NCI-H69 (cell line): ENCODE measurements around the gene TRABD2B.

Experiments used
- DNase-seq: peaks from one replicate; lab custom pipeline; 2025; lab: John Stamatoyannopoulos, UW

TRABD2B gene

DNA sequence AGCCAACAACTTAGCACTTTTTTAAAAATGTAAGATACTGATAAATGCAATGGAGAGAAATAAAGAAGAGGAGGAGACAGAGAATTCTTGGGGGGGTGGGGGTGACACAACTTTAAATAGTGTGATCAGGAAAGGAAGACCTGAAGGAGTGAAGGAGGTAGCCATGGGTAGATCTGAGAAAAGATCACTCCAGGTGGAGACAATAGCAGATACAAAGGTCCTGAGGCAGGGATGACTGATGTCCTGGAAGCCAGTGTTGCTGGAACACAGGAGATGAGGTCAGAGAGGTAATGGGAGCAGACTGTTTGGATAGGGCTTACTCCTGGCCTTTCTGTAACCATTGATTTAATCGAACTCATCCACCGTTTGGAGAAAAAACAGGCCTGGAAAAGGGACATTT, 24.6 kb upstream of the TRABD2B start:
- DNase-seq = no peak

- DNase-seq = peak; percentile 5
Observed at GRCh38 chr1:48019714-48020315, 22.6 kb upstream of the TRABD2B start.

- no peak for DNase-seq
Observed at GRCh38 chr1:48018799-48019198, 21.6 kb upstream of the TRABD2B start.

DNA sequence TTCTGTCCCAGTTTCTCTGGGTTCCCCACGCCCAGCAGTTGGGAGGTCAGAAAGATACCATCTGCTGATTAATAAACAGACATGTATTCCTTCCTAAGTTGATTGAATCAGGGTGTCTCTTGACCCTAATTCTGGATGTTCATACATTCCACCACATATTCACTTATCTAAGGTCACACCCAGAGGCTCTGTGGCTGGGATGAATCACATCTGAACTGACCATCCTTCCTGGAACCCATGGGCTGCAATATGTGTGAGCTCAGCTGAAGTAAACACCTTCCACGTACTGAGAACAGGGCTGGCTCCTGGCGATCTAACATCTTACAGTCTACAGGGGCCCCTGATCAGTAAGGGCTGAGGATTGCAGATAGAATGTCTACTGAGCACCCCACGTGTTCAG, 20.5 kb upstream of the TRABD2B start:
- DNase-seq = no peak

DNA sequence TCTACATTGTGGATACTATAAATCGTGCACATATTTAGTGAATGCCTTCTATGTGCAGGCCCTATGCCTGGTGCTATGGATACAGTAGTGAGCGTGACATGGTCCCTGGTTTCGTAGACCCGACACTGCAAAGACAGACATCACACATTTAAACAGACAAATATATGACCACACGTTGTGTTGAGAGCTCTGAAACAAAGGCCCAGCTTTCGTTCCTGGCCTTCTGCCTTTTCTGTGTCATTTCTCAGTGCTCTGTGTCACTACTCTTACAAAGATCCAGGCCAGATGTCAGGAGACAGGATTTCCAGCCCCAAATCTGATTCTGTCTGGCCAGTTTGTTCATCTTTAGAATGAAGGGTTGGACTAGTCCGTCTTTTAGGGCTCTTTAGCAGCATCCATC, 19.3 kb upstream of the TRABD2B start:
- no peak for DNase-seq

GRCh38 chr1:48013270-48013669, 16.1 kb upstream of the TRABD2B start:
- DNase-seq = no peak

- DNase-seq = no peak
Observed at GRCh38 chr1:48007047-48007446, 9.9 kb upstream of the TRABD2B start.

DNA sequence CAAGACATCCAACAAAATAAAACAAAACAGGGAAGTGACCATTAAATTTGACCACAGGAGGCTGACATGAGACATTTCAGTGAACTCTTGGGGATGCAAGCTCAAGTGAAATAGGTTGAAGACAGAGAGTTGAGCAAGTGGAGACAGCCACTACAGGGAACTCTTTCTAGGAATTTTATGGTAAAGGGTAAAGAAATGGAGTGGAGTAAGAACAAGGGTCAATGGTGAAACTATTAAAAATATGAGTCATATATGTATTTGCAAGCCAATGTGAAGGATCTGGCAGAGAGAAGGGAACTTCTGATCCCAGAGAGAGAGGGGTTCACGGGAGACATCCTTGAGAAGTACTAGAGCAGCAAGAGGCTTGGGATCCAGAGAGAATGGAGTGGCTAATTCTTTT, 9.1 kb upstream of the TRABD2B start:
- no peak for DNase-seq

- DNase-seq = no peak
Observed at GRCh38 chr1:48005253-48006117, 8.3 kb upstream of the TRABD2B start.

- DNase-seq = peak; percentile 93
Observed at GRCh38 chr1:48003741-48004531, 6.8 kb upstream of the TRABD2B start.

GRCh38 chr1:48002142-48002541, 5.0 kb upstream of the TRABD2B start:
- DNase-seq = peak; percentile 11

GRCh38 chr1:48001696-48002095, 4.5 kb upstream of the TRABD2B start:
- peak; percentile 12 for DNase-seq

- peak; percentile 64 for DNase-seq
Observed at GRCh38 chr1:48000883-48001282, 3.7 kb upstream of the TRABD2B start.

DNA sequence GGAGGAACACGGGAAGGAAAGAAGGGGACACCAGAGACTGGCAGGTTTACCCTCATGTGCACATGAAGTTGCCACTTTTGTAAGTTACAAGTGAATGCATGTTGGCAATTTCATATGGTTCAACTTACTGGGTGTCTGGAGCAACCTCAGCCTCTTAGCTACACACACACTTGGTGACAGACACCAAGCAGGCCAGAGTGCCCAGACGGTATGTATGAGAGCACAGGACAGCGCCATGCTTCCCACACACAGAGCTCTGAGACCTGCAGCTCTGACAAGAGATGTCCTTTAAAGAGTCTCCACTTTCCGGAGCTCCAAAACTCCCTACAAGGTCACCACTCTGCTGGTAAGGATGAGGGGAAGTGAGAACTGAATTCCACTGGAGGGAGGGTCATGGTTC, 1.9 kb upstream of the TRABD2B start:
- no peak for DNase-seq

GRCh38 chr1:47998396-47998990, 1.3 kb upstream of the TRABD2B start:
- DNase-seq = no peak

DNA sequence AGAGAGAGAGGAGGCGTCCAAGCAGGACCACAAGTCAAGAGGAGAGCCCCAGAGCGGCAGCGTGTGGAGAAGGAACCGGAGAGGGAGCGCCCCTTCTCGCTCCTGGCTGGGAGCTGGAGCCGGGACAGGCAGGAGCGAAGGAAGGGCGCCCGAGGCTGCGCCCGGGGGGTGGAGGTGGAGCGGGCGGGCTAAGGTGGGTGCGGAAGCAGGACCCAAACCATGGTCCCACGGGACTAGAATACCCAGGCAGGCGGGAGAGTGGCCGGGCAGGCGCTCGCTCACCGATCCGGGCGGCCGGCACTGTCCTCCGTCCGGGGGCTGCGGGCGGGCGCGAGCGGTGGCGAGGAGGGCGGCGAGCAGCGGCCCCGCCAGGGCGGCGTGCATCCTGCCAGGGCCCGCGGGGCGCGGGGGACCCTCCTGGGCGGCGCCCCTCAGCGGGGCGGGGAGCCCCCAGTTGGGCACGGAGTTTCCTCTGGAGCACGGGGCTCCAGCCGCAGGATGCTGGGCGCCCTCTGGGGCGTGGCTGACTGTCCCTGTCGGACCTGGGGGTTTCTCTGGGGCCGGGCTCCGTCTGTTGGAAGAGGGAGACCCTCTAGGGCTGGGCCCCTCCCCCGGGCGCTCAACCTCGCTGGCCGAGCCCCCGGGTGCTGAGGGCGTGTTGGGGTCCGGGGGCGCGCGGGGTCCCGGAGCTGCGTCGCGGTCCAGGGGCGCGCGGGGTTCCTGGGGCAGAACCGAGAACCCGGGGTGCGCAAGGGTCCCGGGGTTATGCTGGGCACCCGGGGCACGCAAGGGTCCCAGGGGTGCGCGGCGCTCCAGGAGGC, 569 bp downstream of the TRABD2B start:
- DNase-seq = peak; percentile 41

DNA sequence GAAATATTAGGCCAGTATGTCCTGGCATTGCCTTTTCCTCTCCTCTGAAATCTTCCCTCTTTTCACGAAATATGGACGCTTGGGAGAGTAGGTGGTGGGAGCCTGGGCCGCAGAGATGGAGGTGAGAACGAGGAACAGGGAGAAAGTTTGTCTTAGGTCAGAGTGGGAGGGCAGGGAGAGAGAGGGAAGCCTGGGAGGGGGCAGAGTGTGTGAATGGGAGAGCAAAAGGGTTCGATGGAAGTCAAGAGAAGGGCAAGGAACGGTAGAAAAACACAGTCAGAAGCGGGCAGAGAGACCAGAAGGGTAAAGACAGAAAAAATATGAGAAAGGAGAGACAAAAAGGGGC, 1.2 kb downstream of the TRABD2B start:
- DNase-seq = no peak

- DNase-seq = no peak
Observed at GRCh38 chr1:47995306-47996050, 1.7 kb downstream of the TRABD2B start.

GRCh38 chr1:47993881-47994625, 3.1 kb downstream of the TRABD2B start:
- no peak for DNase-seq

DNA sequence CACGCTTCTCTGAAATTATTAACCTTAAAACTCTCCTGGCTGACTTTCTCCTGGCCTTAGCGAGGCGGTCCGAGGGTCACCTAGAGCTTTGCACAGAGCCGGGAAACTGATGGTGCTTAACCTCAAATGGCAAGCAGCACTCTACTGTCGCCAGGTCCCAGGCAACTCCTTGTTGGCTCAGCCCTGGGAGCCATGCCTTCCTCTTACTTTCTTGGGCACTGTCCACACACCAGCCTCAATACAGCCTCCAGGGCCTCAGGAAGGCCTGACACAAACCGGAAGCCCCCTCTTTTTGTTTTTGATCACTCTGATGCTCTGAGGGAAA, 3.8 kb downstream of the TRABD2B start:
- DNase-seq = no peak
